NCI-H1105 treated with DMSO at 0.1 percent for 48 hours (cell line): ENCODE results near the gene PXDC1.
"Not testable (repeated sequence)": the region's sequence is repeated elsewhere in the genome, so short reads cannot be mapped to it uniquely, and the experiment has no call there.

ENCODE experiments used
- DNase-seq: peaks from one replicate; lab custom pipeline; 2025; lab: John Stamatoyannopoulos, UW

The PXDC1 gene

DNA sequence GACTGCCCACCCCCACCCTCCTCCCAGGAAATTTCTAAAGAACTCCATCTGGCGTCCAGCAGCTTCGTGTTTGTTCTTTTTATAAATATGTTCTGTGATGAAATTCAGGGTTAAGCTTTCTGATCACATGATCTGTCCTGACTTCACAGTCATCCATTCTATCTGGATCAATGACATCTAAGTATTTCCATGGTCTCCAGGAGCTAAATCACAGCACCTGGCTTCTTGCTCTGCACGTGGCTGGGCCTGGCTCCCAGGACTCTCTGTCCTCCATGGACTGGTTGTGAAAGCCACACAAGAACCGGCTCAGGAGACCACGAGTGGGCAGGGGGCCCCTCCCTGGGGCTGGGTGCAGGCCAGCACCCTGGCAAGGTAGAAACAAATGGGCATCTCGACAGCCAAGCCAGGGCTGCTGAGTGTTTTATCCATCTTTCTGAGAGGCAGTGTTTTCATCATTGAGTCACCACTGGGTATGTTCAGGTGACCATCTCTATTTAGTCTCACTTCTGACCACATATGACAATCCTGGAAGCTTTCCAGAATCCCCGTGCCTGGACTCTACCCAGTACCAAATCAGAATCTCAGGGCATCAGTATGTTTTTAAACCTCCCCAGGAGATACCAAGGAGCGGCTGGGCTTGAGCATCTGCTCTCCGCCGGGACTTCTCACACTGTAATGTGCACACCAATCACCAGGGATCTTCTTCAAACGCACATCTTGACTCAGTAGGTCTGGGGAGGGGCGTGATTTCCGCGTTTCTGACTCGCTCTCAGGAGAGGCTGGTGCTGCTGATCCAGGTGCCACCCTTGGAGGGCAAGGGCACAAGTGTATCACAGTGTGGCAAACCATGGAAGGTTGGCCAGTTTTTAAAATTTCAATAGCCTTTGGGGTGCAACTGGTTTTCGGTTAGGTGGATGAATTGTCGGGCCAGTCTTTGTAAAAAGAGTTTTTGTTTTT lies 31.6 kb upstream of the PXDC1 start:
- no peak for DNase-seq

DNA sequence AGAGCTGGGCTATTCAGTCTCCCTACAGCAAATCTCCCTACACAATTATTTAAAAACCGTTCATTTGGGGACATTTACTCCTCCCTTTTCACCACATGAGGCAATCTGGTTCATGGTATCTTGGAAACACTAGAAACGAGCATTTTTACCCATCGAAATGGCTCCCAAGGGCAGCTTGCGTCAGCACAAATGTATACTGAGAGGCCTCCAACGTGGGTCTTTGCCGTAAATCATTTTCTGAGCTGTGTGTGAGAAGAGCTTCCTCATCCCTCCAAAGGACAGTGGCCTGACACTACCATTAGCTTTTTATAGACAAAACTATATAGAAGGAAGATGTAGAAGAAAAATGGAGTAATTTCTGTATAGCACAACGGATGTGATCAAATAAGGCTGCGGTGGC lies 30.0 kb upstream of the PXDC1 start:
- no peak for DNase-seq

DNA sequence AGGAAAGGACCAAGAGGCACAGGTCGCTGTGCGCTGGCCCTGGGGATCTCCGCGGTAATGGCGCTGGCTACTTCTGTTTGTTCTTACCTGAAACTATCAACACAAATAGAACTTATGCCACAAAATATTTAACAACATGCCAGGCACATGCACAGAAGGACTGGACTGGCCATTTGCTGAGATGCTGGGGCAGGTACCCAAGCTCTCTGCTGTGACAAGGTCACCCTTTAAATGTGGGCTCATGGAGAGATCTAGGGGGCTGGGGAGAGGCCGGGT lies 28.0 kb upstream of the PXDC1 start:
- no peak for DNase-seq

DNA sequence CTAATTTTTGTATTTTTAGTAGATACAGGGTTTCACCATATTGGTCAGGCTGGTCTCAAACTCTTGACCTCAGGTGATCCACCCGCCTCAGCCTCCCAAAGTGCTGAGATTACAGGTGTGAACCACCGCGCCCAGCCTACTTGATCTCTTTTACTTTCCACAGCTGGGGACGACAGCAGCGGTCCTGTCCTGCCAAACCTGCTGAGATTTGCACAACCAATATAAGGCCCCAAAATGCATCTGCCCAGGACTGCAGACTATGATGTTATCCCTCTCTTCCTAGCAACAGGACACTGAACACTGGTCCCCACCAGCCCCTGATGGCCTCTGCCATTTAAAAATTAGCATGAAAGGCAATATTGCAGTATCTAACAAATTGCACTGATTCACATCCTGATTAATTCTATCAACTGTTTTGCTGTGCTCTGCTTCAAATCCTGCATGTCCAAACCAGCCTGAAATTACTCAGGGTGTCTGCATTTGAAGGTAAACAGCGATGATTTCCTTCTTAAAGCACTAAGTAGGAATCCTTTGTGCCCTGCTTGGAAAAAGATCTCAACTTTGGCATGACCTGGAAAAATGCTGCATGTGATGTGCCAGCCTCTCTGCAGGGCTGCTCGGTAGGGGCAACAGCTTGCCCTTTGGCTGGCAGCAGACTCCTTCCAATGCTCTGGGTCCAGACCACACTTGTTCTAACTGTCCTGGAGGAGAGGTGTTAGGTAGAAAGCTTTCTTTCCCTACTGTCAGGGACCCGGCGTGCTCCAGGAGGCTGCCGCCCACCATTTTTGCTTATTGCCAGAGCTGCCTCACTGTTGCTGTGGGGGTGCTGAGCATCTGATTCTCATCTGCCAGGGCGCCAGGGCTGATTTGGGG lies 27.4 kb upstream of the PXDC1 start:
- DNase-seq, result no peak

DNA sequence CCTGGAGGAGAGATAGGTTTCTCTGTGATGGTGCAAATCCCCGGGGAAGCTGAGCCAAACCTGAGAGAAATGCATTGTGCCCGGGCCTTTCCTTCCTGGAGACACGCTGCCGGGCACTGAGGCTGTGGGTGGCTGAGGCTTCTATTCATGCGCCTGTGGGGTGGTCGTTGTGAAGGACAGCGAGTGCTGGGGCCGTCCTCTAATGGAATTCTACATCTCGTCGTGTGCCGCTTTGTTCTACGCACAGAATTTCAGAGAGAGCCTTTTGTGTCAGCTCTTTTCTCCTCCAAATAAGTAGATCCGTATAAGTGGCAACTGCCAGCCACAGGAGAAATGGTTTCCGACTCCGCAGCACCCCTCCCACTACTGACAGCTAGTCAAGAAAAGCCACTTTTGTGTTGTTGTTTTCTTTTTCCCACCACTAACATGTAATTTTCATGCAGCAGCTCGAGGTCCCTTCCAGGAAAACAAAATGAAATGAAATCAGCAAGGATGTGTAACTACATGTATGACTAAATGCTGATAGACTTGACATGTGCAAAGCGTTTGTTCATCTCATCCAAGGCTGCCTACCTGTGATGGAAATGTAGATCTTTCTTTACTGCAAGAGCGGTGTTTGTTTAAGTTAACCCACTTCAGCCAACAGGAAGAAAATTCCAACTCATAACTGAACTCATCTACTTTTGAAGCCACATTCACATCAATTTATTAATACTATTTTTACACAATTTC lies 26.4 kb upstream of the PXDC1 start:
- DNase-seq, result no peak

DNA sequence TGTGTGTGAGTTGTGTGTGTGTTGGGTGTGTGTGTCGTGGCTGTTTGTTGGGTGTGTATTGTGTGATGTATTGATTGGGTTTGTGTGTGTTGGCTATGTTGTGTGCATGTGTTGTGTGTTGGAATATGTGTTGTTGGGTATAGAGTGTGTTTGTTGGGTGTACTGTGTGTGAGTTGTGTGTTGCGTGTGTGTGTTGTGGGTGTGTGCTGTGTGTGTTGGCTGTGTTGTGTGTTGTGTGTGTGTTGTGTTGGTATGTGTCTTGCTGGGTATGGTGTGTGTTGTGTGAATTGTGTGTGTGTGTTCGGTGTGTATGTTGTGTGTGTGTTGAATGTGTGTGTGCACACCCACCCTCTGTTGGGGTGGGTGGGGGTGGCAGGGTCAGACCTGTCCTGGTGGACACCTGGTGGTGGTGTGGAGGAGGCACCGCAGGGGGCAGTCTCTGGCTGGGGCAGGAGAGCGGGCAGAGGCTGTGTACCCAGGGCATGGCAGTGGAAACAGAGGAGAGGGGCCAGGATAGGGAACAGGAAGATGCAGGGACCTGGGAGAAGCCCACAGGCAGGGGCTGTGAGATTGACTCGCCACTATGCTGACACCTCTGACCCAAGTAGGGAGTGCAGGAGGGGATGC lies 25.5 kb upstream of the PXDC1 start:
- no peak for DNase-seq

DNA sequence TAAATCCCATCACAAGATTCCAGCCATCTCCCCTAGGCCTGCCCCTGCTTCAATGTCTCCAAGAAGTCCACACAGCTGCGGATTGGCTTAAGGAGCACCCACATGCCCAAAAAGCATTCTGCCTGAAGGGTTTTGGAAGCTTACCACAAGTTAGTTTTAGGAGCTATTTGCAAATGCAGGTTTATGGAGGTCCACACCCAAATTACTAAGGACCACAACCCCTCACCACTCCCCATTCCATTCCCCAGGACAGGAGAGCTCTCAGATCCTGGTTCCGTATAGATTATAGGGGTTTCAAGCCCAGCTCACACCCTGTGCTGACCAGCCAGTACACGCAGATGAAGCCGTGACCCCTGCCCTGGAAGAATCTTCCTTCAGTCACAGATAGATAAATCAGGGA lies 24.3 kb upstream of the PXDC1 start:
- no peak for DNase-seq

DNA sequence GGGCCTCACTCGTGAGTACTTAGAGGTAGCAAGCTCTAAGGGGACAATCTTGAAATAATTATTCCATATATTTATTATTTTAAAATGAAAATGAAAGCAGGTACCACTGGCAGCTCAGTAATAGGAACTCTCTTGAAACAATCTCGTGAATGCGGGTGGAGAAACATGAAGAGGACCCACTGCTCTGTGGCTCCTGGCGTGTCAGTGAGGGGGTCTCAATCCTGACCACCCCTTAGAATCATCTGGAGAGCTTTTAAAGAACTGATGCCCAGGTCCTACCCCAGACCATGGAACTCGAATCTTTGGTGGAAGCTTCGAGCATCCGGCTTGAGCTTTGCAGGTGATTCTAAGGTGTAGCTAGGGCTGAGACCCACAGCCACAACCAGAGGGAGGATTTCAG lies 23.9 kb upstream of the PXDC1 start:
- DNase-seq, result no peak

DNA sequence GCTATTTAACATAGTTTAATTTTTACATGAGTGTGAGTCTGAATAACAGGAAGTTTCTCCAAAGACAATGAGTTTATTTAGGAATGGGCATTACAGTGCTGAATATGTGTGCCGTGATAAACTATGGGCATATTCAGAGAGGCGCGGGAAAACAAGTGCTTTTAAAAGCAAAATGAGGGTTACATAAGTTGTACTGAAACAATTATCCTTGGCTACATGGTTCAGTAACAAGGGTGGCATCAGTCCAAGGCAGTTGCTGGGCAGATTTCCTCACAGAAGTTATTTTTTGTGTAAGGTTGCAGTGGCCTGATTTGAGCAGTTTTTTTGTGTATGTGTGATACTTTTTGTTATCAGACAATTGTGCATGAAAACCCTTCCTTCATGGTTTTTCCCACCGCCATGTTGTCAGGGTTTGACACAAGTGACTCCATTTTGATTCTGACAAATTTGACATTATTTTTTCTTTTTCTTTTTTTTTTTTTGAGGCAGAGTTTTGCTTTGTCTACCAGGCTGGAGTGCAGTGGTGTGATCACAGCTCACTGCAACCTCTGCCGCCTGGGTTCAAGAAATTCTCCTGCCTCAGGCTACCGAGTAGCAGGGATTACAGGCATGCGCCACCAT lies 22.3 kb upstream of the PXDC1 start:
- no peak for DNase-seq

DNA sequence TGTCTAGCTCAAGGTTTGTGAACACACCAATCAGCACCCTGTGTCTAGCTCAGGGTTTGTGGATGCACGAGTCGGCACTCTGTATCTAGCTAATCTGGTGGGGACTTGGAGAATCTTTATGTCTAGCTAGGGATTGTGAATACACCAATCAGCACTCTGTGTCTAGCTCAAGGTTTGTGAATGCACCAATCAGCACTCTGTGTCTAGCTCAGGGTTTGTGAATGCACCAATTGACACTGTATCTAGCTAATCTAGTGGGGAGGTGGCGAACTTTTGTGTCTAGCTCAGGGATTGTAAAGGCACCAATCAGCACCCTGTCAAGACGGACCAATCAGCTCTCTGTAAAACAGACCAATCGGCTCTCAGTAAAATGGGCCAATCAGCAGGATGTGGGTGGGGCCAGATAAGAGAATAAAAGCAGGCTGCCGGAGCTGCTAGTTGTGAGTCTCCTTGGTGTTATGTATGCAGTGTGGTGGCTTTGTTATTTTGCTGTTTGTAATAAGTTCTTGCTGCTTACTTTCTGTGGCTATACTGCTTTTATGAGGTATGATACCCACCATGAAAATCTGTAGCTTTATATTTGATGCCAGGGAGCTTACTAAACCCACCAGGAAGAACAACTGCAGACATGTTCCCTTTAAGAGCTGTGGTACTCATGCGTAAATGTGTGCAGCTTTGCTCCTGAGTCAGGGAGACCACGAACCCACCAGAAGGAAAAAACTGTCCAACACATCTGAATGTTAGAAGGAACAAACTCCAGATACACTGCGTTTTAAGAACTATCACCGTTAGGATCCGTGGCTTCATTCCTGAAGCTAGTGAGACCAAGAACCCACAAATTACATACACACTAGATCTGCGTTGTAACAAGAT lies 20.9 kb upstream of the PXDC1 start:
- DNase-seq, result not testable (repeated sequence)

DNA sequence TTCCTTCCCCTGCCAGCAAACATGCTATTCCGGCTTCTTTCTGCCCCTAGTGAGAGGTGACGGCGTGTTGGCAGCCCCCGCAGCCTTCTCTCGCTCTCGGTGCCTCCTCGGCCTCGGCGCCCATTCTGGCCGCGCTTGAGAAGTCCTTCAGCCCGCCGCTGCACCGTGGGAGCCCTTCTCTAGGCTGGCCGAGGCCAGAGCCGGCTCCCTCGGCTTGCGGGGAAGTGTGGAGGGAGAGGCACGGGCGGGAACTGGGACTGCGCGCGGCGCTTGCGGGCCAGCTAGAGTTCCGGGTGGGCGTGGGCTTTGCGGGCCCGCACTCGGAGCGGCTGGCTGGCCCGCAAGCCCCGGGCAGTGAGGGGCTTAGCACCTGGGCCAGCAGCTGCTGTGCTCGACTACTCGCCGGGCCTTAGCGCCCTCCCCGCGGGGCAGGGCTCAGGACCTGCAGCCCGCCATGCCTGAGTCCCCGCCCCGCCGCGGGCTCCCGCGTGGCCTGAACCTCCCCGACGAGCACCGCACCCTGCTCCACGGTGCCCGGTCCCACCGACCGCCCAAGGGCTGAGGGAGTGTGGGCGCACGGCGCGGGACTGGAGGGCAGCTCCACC lies 20.0 kb upstream of the PXDC1 start:
- no peak for DNase-seq

DNA sequence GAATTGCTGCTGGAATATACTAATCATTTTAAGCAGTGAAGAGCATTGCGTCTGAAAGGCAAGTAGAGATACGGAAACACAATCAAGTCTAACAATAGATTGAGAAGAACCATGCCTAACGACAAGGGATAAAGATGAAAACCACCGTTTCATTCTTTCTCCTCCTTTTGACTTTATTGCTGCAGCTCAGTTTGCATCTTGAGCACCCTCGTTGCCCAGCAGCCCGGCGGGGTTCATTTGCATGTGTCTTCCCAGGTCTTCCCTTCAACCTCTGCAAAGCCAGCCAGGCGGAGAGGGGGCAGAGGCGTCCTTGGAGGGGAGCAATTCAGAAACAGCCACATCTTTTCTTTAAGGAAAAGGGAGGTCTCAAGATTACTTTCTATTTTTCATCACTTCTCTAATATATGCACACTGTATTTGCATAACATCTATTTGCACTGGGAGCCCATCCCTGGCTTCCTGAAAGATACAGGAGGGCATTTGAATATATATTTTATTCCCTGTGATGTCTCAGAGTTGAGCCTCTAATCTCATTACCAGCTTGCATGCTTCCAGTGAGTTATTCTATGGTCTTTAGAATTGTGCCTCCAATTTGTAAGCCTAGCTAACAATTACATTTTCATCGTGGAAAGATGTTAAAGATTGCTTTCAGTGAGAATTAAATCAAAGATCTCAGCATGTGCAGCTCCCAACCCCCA lies 18.7 kb upstream of the PXDC1 start:
- no peak for DNase-seq

DNA sequence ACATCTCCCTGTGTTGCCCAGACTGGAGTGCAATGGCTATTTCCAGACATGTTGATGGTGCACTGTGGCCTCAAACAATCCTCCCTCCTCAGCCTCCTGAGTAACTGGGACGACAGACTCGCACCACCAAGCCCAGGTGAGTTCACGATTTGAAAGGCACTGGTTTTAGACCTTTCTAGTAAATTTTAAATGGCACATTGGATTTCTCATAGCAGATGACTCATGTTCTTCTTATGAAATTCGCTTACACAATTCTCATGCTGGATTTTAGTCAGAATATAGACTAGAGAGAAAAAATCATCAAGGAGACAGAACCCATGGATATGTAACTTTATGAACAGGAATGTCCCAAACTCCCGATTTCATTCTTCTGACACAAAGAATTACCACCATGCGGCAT lies 18.1 kb upstream of the PXDC1 start:
- DNase-seq, result no peak

DNA sequence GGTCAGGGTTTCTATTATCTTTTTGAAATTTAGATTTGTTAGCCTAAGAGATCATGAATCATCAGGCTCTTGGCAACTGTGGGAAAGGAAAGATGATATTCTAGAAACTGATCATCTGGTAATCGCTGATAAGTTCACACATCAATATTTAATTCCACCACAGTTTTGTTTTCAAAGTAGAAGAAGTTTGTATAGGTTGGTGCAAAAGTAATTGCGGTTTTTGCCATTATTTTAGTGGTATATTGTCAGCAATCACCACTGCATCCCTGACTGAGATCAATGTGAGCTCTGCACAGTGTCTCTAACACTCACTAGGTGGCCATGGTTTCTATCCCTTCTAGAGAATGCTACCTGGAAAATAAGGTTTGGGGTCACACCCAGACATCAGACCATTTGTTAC lies 17.0 kb upstream of the PXDC1 start:
- DNase-seq, result no peak

DNA sequence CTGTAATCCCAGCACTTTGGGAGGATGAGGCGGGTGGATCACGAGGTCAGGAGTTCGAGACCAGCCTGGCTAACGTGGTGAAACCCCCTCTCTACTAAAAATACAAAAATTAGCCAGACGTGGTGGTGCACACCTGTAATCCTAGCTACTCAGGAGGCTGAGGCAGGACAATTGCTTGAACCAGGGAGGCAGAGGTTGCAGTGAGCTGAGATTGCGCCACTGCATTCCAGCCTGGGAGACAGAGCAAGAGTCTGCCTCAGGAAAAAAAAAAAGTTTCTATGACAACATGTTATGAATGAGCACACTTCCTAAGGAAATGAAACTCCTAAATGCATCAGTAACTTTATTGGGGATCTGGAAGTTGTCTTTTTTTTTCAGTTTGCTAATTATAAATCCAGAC lies 16.0 kb upstream of the PXDC1 start:
- not testable (repeated sequence) for DNase-seq

DNA sequence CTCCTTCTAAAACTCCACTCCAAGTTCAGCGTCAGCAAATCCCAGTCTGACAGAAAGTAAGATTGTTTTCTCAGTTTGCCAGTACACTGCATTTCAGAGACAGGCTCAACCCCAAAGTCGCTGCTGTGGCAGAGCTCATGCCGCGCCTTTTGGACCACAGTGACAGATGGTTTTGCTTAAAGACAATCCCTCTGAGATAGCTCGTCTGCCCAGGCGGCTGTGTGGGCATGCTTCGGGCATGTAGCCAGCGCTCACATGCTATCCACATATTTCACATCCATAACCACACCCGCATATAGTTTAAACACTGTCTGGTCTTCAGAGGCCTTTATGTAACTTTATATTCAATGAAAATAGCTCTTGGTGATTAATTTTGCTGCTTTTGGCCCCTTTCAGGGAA lies 14.7 kb upstream of the PXDC1 start:
- no peak for DNase-seq

DNA sequence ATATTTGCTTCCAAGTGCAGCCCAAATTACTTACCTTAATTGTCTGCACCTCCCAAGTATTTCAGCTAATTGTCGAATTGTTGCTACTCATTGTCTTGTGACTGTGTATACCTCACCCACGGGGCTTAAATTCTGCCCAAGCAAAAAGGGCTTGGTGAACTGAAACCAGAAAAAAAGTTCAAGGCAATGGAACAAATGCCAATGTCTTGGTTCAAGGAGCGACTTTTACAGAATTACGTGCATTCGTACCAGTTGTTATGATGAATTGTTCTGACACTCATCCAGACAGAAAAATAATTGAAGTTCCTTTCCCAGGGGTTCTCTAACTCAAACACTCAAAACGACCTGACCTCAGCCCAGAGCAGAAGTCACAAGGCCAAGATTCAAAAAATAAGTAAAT lies 13.9 kb upstream of the PXDC1 start:
- no peak for DNase-seq

DNA sequence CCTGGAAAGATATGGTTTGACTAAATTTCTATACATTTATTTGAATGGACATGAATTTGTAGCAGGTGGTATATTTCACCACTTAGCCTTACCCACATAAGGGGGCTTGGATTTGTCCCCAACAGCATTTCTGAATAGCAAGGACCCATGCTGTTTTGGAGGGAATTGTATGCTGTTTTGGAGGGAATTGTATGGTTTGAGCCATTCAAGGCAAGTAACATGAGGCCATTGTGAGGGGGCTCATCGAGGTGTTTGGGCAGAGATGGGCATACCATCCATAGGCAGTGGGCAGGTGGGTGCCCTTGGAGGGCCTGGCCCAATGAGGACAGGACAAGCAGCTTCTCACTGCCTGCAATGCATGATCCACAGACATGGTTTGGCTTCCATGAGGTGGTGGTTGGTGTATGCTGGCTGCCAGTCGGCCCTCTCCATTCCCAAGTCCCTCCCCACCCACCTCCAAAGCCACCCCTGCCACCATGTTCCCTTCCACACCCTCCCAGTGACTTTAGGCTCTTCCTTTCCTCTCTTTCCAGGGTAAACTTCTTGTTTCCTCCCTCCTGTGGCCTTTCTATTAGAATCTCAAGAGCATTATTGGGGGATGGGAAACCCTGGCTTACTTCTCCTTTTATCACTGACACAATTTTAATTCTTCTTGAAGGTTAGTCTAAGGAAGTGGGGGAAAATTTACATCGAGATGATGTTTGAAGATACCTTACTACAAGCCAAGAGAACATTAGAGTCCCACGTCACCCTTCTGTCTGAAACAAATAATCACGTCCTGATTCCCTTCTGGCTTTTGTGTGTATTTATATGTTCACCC lies 13.2 kb upstream of the PXDC1 start:
- no peak for DNase-seq

DNA sequence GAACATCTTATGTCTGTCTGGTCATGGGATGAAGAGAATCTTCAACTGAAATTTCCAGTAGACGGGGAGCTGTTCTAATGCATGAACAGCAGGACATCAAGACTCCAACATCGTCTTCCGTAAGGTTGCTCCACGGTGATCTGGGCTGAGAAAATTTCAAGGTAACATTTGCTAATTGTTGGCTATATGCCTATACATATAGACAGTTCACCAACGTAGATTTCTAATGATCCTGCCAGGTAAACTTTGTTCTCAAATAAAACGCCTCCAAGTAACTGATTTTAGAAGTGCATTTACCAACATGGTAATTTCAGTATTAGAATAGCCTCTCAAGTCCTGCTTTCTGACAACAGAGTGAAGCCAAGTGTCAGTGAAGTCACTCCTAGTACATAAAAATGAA lies 11.3 kb upstream of the PXDC1 start:
- DNase-seq, result no peak
